Cerebellar nuclear complex (tissue), 1 donor: ENCODE measurements around the gene NUP54.
A peak's percentile ranks its signal among the peaks of the same experiment; 100 is the strongest.

ENCODE experiments used
- DNase-seq, 2 experiments: peaks; one replicate each; lab custom pipeline; 2025; lab: John Stamatoyannopoulos, UW

The NUP54 gene

GRCh38 chr4:76148142-76148865, at the start of gene NUP54:
TSS of gene NUP54 (minus strand) at chr4:76148397. CDS start at chr4:76148374, 23 bp downstream.
- DNase-seq, result peak; percentile 56 to 73

GRCh38 chr4:76197031-76197743, 49.0 kb upstream of the NUP54 start:
- no peak for DNase-seq

- no peak for DNase-seq
Measured at GRCh38 chr4:76196376-76196775, 48.2 kb upstream of the NUP54 start.

- no peak for DNase-seq
Measured at GRCh38 chr4:76195326-76195725, 47.1 kb upstream of the NUP54 start.

- no peak for DNase-seq
Measured at GRCh38 chr4:76194325-76194724, 46.1 kb upstream of the NUP54 start.

- DNase-seq, result no peak
Measured at GRCh38 chr4:76192236-76192635, 44.0 kb upstream of the NUP54 start.

- DNase-seq, result no peak
Measured at GRCh38 chr4:76188557-76188956, 40.4 kb upstream of the NUP54 start.

GRCh38 chr4:76188149-76188548, 40.0 kb upstream of the NUP54 start:
- DNase-seq, result no peak

- no peak for DNase-seq
Measured at GRCh38 chr4:76187152-76187551, 39.0 kb upstream of the NUP54 start.

GRCh38 chr4:76182463-76182862, 34.3 kb upstream of the NUP54 start:
- DNase-seq, result no peak

GRCh38 chr4:76179398-76180318, 31.5 kb upstream of the NUP54 start:
- no peak for DNase-seq

- DNase-seq, result no peak
Measured at GRCh38 chr4:76178296-76178695, 30.1 kb upstream of the NUP54 start.

- DNase-seq, result no peak
Measured at GRCh38 chr4:76177709-76178108, 29.5 kb upstream of the NUP54 start.

GRCh38 chr4:76175336-76175735, 27.1 kb upstream of the NUP54 start:
- no peak for DNase-seq

- DNase-seq, result no peak
Measured at GRCh38 chr4:76174216-76174615, 26.0 kb upstream of the NUP54 start.

GRCh38 chr4:76168688-76169087, 20.5 kb upstream of the NUP54 start:
- DNase-seq, result no peak

GRCh38 chr4:76166480-76166879, 18.3 kb upstream of the NUP54 start:
- no peak for DNase-seq

GRCh38 chr4:76160355-76160754, 12.2 kb upstream of the NUP54 start:
- no peak for DNase-seq

GRCh38 chr4:76156635-76157034, 8.4 kb upstream of the NUP54 start:
- no peak for DNase-seq

GRCh38 chr4:76155979-76156378, 7.8 kb upstream of the NUP54 start:
- no peak for DNase-seq

- DNase-seq, result no peak
Measured at GRCh38 chr4:76153356-76153755, 5.2 kb upstream of the NUP54 start.

GRCh38 chr4:76147454-76148141, 599 bp downstream of the NUP54 start:
- DNase-seq, result no peak
